ENCODE data around the gene LMO1.

Gene LMO1

GRCh38 chr11:8263109-8263768 lies 439 bp downstream of the LMO1 start:
- DNase-seq: no peak

DNA sequence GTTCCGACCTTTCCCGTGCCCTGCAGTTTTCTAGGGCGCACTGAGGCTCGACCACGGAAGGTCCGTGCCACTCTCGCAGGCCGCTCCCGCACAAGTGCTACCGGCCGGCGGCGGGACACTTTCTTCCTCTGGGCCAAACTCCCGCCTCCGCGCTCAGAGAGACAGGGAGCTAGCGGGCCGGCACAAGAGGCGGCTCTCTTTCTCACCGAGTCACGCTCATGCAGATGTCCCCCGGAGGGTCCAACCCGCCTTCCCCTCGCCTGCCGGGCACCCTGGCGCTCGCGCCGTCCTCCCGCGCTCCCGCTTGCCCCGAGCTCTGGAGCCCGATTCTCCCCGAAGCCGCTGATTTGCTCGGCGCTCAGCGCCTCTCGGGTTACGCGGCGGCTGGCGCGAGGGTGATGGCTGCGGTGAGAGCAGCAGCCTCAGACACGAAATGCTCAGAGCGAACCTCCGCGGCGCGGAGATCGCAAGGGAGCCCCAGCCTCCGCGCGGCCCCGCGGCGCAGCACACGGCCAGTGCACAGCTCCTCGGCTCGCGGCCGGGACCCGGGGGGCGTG lies 1.0 kb downstream of the LMO1 start:
- peak; percentile 55 for DNase-seq

DNA sequence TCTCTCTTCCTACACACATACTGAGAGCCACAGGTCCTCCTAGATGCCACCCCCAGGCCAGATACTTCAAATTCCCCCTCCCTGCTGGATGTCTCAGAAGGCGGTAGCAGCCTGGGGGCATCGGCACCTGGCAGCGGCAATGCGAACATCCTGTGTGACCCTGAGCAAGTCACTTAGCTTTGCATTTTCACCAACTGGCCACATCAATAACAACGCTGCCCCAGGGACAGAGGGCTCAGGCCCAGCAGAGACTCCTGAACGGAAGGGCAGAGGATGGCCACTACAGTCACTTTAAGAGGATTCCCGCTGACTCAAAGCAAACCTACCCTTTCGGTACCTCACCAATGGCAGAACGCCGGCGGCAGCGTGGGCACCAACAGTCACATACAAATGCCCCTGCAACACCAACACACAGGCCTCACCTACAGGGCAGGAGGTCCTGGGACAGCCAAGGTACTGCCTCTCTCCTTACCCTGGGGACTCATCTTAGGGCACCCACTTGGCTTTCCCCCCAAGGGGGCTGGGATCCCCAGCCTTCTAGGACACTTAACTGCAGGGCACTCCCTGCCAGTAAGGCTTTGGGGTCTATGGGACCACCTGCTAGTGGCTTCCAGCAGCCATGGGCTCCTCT lies 1.6 kb downstream of the LMO1 start:
- DNase-seq: no peak

DNA sequence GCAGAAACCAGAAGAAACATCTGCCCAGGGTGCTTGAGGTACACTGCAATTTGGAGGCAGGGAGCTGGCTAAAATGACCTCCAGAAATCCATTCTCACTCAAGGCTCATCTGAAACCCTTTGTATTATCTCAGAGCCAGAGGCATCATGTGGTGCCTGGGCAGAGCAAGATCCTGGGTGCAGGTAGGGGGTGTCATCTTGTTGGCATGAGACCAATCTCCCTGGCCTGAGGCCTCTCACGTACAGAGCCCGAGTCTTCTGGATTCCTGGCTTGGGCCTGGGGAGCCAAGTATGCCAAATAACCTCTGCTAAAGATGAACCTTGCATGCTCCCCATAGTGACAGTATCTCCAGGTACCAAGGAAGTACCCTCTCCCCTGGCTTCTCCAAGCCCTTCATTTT lies 2.4 kb downstream of the LMO1 start:
- DNase-seq: no peak

GRCh38 chr11:8260202-8260966 lies 3.3 kb downstream of the LMO1 start:
- DNase-seq: no peak

DNA sequence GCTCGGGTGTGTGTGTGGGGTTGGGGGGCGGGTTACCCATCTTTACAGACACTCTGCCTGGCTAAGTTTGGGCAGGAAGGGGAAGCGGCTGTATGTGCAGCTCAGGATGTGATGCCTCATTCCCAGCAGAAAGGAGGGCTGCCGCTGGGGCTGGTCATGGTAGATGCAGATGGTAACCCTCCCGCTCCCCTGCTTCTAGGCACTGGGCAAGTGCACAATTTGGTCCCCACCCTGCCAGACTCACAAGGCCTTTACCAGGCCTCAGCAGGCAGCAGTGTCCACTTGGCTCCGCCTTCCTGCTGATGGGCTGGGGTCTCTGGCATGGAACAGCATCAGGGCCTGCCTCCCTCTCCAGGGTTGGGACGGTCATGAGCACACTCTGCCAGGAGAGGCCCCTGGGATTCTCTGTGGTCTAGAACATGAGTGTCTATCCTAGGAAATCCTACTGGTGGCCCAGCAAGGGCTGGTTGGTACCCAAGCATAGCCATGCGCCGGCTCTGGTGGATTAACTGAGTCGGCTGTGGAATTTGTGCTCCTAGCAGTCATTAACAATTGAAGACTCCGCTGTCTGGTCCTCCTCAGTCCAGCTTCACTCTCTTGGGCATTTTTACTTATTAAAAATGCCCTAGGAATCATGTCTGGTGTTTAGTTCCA lies 4.2 kb downstream of the LMO1 start:
- no peak for DNase-seq

- no peak for DNase-seq
Measured at GRCh38 chr11:8258784-8259183, 4.9 kb downstream of the LMO1 start.

GRCh38 chr11:8258289-8258688 lies 5.4 kb downstream of the LMO1 start:
- no peak for DNase-seq

GRCh38 chr11:8257003-8257664 lies 6.5 kb downstream of the LMO1 start:
- no peak for DNase-seq

- DNase-seq: no peak
Measured at GRCh38 chr11:8256271-8257002, 7.2 kb downstream of the LMO1 start.

DNA sequence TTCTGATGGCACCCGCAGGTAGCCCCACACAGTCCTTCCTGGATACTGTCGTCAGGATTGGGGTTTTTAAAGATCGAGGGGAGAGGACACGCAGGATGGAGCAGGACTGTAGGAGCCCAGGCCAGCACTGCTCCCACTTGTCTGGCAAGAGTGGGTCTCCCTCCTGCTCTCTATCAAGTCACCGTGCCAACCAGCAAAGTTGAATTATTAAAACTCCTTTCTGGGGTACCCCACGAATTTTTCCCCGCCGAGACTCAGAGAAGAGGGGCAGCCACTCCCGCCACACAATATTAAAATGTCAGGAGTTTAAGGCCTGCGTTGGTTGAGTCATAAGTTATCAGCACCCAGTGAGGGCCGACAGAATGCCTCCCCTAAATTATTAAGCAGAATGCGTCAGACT lies 10.1 kb downstream of the LMO1 start:
- DNase-seq: no peak

DNA sequence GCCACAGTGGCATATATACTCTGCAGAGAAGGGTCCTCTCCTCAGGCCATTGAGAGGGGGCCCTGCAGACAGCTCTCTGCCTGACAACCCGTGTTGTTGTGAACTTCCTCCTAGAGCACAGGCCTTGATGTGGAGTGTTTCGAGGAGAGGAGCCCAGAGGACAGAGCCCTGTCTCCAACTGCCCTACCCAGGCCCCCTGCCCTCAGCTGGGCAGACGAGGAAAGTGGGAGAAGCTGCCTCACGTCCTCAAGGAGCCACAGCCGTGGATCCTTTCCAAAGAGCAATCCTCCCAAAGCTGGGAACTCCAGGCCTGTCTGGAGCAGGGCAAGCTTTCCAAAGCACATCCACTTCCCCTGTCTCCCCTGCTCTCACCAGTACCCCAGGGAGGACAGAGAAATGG lies 10.7 kb downstream of the LMO1 start:
- no peak for DNase-seq

DNA sequence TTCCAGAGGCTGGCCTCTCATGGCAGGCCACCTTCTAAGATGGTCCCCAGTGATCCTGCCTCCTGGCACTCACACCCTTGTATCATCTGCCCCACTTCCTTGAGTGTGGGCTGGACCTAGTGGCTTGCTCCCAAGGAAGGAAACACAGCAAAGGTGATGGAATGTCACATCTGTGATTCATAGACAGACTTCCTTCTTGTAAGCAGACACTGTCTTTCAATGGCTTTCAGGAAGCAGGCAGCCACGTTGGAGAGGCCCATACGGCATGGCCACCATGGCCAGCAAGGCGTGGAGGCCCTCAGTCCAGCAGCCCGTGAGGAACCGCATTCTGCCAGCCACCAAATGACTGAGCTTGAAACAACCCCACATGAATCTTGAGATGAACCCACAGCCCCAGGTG lies 11.3 kb downstream of the LMO1 start:
- DNase-seq: no peak

- peak; percentile 1 for DNase-seq
Measured at GRCh38 chr11:8251616-8252295, 11.9 kb downstream of the LMO1 start.

DNA sequence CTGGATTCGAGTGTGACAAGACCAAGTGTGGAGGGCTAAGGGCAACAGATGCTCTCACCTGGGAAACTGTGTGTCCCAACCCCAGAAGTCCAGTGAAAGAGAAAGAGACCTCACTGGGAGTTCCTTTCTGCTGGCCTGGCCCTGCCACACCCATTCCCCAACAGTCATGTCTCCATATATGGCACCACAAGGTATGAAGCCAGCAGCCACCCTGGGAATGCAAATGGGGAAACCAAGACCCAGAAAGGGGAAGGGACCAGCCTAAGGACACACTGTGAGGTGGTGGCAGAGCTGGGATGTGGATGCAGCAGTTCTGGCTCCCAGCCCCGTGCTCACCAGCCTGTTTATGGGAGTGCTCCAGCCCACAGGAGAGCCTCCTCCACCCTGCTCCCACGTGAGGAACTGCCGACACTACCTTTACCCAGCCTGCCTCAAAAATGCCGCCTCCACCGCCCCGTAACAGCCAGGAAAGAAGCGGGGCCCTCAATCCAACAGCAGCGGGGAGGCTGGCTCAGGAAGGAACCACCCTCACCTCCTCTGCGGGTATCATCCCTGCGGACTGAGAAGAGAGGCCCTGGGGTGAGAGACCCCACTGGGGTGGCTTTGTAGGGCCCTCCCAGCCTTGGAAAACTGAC lies 12.6 kb downstream of the LMO1 start:
- no peak for DNase-seq

DNA sequence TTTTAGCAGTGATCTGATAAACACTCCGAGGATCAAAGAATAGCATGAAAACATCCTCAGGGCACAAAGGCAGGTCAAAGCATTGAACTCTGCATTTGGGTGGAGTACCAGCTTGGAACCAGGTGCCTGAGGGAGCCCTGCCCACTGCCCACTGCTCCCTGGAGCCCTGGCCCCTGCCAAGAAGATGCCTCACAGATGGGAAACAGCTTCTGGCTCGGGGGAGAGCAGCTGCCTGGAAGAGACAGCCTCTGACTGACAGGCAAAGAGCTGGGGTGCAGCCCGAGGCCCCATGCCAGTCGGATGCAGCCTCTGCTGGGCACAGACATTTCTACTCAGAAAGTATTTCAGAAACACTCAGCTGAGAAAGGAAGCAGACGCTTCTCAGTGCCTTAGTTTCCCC lies 13.2 kb downstream of the LMO1 start:
- no peak for DNase-seq

DNA sequence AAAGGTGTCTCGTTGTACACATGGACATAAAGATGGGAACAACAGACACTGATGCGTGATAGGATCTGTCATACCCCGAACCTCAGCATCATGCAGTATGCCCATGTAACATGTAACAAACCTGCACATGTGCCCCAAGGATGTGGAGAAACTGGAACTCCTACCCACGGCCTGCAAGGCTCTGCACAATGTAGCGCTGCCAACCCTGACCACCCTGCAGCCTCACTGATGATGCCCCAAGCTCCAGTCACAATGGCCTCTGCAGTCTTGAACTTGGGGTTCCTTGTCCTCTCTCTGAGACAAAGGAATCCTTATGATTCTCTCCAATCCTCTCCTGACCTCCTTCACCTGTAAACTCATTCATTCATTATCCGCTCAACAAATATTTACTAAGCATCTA lies 14.2 kb downstream of the LMO1 start:
- no peak for DNase-seq

GRCh38 chr11:8248786-8249185 lies 14.9 kb downstream of the LMO1 start:
- DNase-seq: no peak

DNA sequence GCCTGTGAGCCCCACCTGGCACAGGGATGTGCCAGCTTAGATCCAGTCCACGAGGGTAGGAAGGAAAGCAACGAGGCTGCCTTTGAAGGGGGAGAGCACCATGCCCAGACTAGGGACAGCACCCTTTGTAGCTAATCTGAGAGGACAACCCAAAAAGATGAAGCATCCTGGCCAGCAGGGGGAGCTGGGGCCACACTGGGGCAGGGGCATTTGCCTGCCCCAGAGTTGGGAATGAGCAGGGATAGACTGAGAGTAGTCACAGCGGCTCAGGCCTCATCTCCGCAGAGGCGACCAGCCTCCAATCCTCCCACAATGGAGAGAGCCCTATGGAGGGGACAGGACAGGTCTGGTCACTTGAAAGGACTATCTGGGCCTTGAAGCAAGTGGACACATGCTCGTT lies 16.4 kb downstream of the LMO1 start:
- peak; percentile 43 for DNase-seq

GRCh38 chr11:8243458-8243857 lies 20.2 kb downstream of the LMO1 start:
- no peak for DNase-seq

Measured in activated CD4-positive, alpha-beta T cell treated with anti-CD3 and anti-CD28 coated beads for 48 hours (primary cell).